WTC11 (cell line): ENCODE data around the gene CXCR3. TPM values are rescaled to one million over a fixed set of nuclear protein-coding genes. Genes with fewer than 3 reads are reported as not detected.

ENCODE experiments used
- ATAC-seq: fragments of 200-7000 bp; cut with Tn5 transposase; 2 replicates; pipeline ENCODE4 v1.10.0; 2021; ENCODE audit warnings: mild to moderate bottlenecking, moderate library complexity
- CTCF ChIA-PET: fragments of 300-600 bp; sonication (Branson Sonifier 250); formaldehyde crosslinking; loops from one replicate; lab custom pipeline; 2021; ENCODE audit warnings: antibody characterized with exemption; lab: Charles Lee
- POLR2A ChIA-PET: fragments of 350-600 bp; sonication (Branson Sonifier 250); formaldehyde crosslinking; loops from one replicate; lab custom pipeline; 2021; ENCODE audit warnings: antibody characterized with exemption; lab: Charles Lee
- DNase-seq: peaks from one replicate; pipeline ENCODE4 v3.0.0; 2021; ENCODE audit warnings: low spot score
- H3K27ac Mint-ChIP-seq: 2 replicates; pipeline ENCODE4 v1.8.0; 2021; ENCODE audit warnings: mixed read lengths
- H3K27me3 Mint-ChIP-seq: 2 replicates; pipeline ENCODE4 v1.8.0; 2021; ENCODE audit warnings: low read depth, mild to moderate bottlenecking, moderate library complexity, mixed read lengths
- H3K36me3 Mint-ChIP-seq: 2 replicates; pipeline ENCODE4 v1.8.0; 2021; ENCODE audit warnings: mixed read lengths
- H3K4me1 Mint-ChIP-seq: 2 replicates; pipeline ENCODE4 v1.8.0; 2022; ENCODE audit warnings: mixed read lengths
- H3K4me3 Mint-ChIP-seq: 2 replicates; pipeline ENCODE4 v1.8.0; 2021; ENCODE audit warnings: mild to moderate bottlenecking, moderate library complexity, mixed read lengths
- H3K9me3 Mint-ChIP-seq: 2 replicates; pipeline ENCODE4 v1.8.0; 2021; ENCODE audit warnings: mixed read lengths
- AFF4 ChIP-seq: sonication (generic); formaldehyde crosslinking; IDR thresholded peaks from 2 replicates; pipeline ENCODE4 v1.8.1; 2023; ENCODE audit warnings: mild to moderate bottlenecking, missing genetic modification reagents, borderline replicate concordance
- CREB1 ChIP-seq: sonication (generic); formaldehyde crosslinking; IDR thresholded peaks from 2 replicates; pipeline ENCODE4 v1.8.0; 2023; ENCODE audit warnings: mild to moderate bottlenecking, missing genetic modification reagents
- CREM ChIP-seq: sonication (generic); formaldehyde crosslinking; IDR thresholded peaks from 2 replicates; pipeline ENCODE4 v1.8.1; 2022; ENCODE audit warnings: mild to moderate bottlenecking, missing genetic modification reagents, moderate library complexity
- EMX1 ChIP-seq: fragments of 250-450 bp; sonication (Bioruptor Pico); IDR thresholded peaks from 2 replicates; pipeline ENCODE4 v1.8.0; 2021; ENCODE audit warnings: mild to moderate bottlenecking
- GRHL2 ChIP-seq: fragments of 250-450 bp; sonication (Bioruptor Pico); IDR thresholded peaks from 2 replicates; pipeline ENCODE4 v1.8.0; 2022; ENCODE audit warnings: mild to moderate bottlenecking, moderate library complexity; ENCODE audit not compliant: insufficient replicate concordance, severe bottlenecking
- NFATC4 ChIP-seq: fragments of 250-450 bp; sonication (Bioruptor Pico); IDR thresholded peaks from 2 replicates; pipeline ENCODE4 v1.9.0; 2021; ENCODE audit warnings: mild to moderate bottlenecking
- SMAD3 ChIP-seq: sonication (generic); formaldehyde crosslinking; IDR thresholded peaks from 2 replicates; pipeline ENCODE4 v1.8.0; 2022; ENCODE audit warnings: missing genetic modification reagents, mild to moderate bottlenecking, borderline replicate concordance
- ZBTB21 ChIP-seq: sonication (generic); formaldehyde crosslinking; IDR thresholded peaks from 2 replicates; pipeline ENCODE4 v1.8.1; 2023; ENCODE audit warnings: mild to moderate bottlenecking, missing genetic modification reagents, borderline replicate concordance
- ZBTB43 ChIP-seq: sonication (generic); formaldehyde crosslinking; IDR thresholded peaks from 2 replicates; pipeline ENCODE4 v1.8.1; 2023; ENCODE audit warnings: mild to moderate bottlenecking, missing genetic modification reagents
- ZMAT4 ChIP-seq: fragments of 250-450 bp; sonication (Bioruptor Pico); IDR thresholded peaks from 2 replicates; pipeline ENCODE4 v1.9.0; 2021; ENCODE audit warnings: mild to moderate bottlenecking
- ZNF425 ChIP-seq: fragments of 250-450 bp; sonication (Bioruptor Pico); conservative IDR thresholded peaks from 2 replicates; pipeline ENCODE4 v1.9.0; 2021; ENCODE audit warnings: mild to moderate bottlenecking
- ZNF532 ChIP-seq: fragments of 250-450 bp; sonication (Bioruptor Pico); IDR thresholded peaks from 2 replicates; pipeline ENCODE4 v1.9.0; 2021; ENCODE audit warnings: mild to moderate bottlenecking, borderline replicate concordance
- total RNA-seq: library from RNA; stranded (reverse); gene quantifications from 3 replicates; pipeline ENCODE4 v1.2.3, GENCODE V29; 2021
- TF ChIP-seq, protein P1 (sequence below): sonication (generic); formaldehyde crosslinking; IDR thresholded peaks from 2 replicates; pipeline ENCODE4 v1.8.0; 2022; ENCODE audit warnings: mild to moderate bottlenecking, missing genetic modification reagents
- TF ChIP-seq, protein P2 (sequence below): sonication (generic); formaldehyde crosslinking; IDR thresholded peaks from 2 replicates; pipeline ENCODE4 v1.8.0; 2022; ENCODE audit warnings: mild to moderate bottlenecking, missing genetic modification reagents
- TF ChIP-seq, protein P3 (sequence below): sonication (generic); formaldehyde crosslinking; IDR thresholded peaks from 2 replicates; pipeline ENCODE4 v1.8.1; 2022; ENCODE audit warnings: mild to moderate bottlenecking, missing genetic modification reagents, moderate library complexity, borderline replicate concordance
- TF ChIP-seq, protein P4 (sequence below): sonication (generic); formaldehyde crosslinking; IDR thresholded peaks from 2 replicates; pipeline ENCODE4 v1.8.1; 2023; ENCODE audit warnings: mild to moderate bottlenecking, moderate library complexity, missing genetic modification reagents
- TF ChIP-seq, protein P5 (sequence below): sonication (generic); formaldehyde crosslinking; IDR thresholded peaks from 2 replicates; pipeline ENCODE4 v1.8.0; 2022; ENCODE audit warnings: mild to moderate bottlenecking, missing genetic modification reagents

The CXCR3 gene
- total RNA-seq, 1 experiment from 2014 or later = 0.11 TPM

GRCh38 chrX:71579990-71580380 is 38.3 kb downstream of the CXCR3 start:
- POLR2A ChIA-PET = no interaction called here

More at GRCh38 chrX:71579990-71580380, 38.3 kb downstream of the CXCR3 start:
- Mint-ChIP-seq H3K27me3 (no peaks in the 10 kb centered on the region), H3K27ac (no peak overlapping the region), H3K9me3 (no peaks in the 10 kb centered on the region), H3K4me1 (0 out of 2 replicates have a peak, but pooled peaks cover 2% of the 10 kb centered on the region), H3K4me3 (no peak overlapping the region), H3K36me3 (peaks cover 18% of the 10 kb centered on the region; the same call in 1 of the 2 replicates)
- DNase-seq (no peak), ATAC-seq (no peak)
- CTCF ChIA-PET = no interaction called here
- TF ChIP-seq, protein P1, sequence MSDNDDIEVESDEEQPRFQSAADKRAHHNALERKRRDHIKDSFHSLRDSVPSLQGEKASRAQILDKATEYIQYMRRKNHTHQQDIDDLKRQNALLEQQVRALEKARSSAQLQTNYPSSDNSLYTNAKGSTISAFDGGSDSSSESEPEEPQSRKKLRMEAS = no peak
- TF ChIP-seq, protein P2, sequence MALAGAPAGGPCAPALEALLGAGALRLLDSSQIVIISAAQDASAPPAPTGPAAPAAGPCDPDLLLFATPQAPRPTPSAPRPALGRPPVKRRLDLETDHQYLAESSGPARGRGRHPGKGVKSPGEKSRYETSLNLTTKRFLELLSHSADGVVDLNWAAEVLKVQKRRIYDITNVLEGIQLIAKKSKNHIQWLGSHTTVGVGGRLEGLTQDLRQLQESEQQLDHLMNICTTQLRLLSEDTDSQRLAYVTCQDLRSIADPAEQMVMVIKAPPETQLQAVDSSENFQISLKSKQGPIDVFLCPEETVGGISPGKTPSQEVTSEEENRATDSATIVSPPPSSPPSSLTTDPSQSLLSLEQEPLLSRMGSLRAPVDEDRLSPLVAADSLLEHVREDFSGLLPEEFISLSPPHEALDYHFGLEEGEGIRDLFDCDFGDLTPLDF (CRISPR knock-in tag) = no peak
- TF ChIP-seq, protein P3, sequence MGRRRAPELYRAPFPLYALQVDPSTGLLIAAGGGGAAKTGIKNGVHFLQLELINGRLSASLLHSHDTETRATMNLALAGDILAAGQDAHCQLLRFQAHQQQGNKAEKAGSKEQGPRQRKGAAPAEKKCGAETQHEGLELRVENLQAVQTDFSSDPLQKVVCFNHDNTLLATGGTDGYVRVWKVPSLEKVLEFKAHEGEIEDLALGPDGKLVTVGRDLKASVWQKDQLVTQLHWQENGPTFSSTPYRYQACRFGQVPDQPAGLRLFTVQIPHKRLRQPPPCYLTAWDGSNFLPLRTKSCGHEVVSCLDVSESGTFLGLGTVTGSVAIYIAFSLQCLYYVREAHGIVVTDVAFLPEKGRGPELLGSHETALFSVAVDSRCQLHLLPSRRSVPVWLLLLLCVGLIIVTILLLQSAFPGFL (CRISPR knock-in tag) = no peak
- TF ChIP-seq, protein P4, sequence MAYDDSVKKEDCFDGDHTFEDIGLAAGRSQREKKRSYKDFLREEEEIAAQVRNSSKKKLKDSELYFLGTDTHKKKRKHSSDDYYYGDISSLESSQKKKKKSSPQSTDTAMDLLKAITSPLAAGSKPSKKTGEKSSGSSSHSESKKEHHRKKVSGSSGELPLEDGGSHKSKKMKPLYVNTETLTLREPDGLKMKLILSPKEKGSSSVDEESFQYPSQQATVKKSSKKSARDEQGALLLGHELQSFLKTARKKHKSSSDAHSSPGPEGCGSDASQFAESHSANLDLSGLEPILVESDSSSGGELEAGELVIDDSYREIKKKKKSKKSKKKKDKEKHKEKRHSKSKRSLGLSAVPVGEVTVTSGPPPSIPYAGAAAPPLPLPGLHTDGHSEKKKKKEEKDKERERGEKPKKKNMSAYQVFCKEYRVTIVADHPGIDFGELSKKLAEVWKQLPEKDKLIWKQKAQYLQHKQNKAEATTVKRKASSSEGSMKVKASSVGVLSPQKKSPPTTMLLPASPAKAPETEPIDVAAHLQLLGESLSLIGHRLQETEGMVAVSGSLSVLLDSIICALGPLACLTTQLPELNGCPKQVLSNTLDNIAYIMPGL (CRISPR knock-in tag) = no peak
- TF ChIP-seq ZBTB43 (CRISPR knock-in tag) (no peak), CREM (no peak), AFF4 (no peak), ZBTB21 (CRISPR knock-in tag) (no peak), NFATC4 (CRISPR knock-in tag) (no peak), ZMAT4 (CRISPR knock-in tag) (no peak), EMX1 (CRISPR knock-in tag) (no peak), GRHL2 (CRISPR knock-in tag) (no peak), CREB1 (CRISPR knock-in tag) (no peak), ZNF425 (no peak), ZNF532 (CRISPR knock-in tag) (no peak), SMAD3 (CRISPR knock-in tag) (no peak)
- TF ChIP-seq, protein P5, sequence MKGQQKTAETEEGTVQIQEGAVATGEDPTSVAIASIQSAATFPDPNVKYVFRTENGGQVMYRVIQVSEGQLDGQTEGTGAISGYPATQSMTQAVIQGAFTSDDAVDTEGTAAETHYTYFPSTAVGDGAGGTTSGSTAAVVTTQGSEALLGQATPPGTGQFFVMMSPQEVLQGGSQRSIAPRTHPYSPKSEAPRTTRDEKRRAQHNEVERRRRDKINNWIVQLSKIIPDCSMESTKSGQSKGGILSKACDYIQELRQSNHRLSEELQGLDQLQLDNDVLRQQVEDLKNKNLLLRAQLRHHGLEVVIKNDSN = no peak
